ENCODE data around the gene RNF157. TPM values are rescaled to one million over a fixed set of nuclear protein-coding genes. Genes with fewer than 3 reads are reported as not detected.
A peak's percentile ranks its signal among the peaks of the same experiment; 100 is the strongest.

The RNF157 gene
- total and polyA plus RNA-seq, 9 of the 15 experiments (the other 6 are each of a cell fraction or from before 2014, with no cell fraction given) = 8.1 to 31.7 (median 20.8) TPM

DNA sequence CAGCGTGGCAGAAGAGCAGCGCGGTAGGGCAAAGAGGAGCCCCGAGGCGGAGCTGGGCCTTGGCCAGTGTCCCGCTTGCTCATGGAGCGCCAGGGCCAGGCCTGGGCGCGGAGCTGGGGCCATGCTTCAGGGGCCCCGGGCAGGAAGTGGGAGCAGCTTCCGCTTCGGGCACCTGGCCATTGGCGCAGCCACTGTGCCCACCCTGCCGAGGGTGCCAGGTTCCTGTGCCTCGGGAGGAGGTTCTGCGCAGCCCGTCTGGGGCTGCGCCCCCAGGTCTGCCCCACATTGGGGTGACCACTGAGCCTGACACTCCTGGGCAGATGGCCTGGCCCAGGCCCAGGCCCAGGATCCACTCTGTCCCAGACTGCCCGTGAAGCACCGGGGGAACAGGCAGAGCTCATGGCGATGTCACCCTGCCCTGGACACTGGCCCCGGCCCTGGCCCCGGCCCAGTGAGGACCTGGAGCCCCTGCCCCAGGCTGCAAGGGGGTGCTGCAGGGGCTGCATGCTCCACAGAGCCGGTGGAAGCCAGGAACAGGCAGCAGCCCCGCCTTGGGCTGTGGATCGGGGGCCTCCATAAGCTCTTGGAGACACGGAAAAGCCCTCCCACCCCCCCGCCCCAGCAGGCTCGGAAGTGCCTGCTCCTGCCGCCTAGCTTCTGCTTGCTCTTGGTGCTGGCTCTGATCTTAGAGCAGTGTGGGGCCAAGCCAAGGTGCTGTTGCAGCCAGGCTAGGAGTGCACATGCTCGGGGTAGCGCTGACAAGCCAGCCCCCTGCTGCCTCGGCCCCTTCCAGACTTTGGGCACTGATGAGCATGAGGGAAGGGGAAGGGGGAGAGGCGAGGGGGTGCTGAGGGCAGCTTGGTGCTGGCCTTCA lies 63.4 kb downstream of the RNF157 start:
- Histone ChIP-seq H2AFZ (ENCODE audit: low read depth, low read length) (no peak overlapping the region), H3K9ac (ENCODE audit: insufficient read depth in 1 of 2, low read depth in 2 of 2, low read length in 2 of 2) (no peak overlapping the region; a peak in 1 of 4 replicates), H3K9me3 (replicated peaks; ENCODE audit: control insufficient read depth, insufficient read depth, low read depth, low read length) (no peaks in the 10 kb centered on the region), H3K27ac (ENCODE audit: extremely low read depth, low read depth, low read length) (no peak overlapping the region), H3K36me3 (ENCODE audit: control insufficient read depth, insufficient read depth, low read length) (peaks cover 14% of the 10 kb centered on the region; the same call in 1 of the 3 replicates), H4K20me1 (replicated peaks; ENCODE audit: control insufficient read depth, insufficient read depth, low read length) (no peaks in the 10 kb centered on the region), H3K4me3 (no peak overlapping the region), H3K79me2 (ENCODE audit: control insufficient read depth, insufficient read depth, low read length) (peaks cover 6% of the 10 kb centered on the region; the same call in 1 of the 3 replicates), H3K27me3 (ENCODE audit: control insufficient read depth in 2 of 2, insufficient read depth in 2 of 2, low read length in 2 of 2) (no peaks in the 10 kb centered on the region), H3K9me1 (ENCODE audit: control insufficient read depth, insufficient read depth, low read length) (peaks cover 3% of the 10 kb centered on the region), H3K4me1 (replicated peaks in 1 of 2; ENCODE audit: control insufficient read depth in 2 of 2, insufficient read depth in 2 of 2, low read length in 2 of 2) (peaks cover 7 to 22% of the 10 kb centered on the region in 2 experiments), H3K4me2 (ENCODE audit: insufficient read depth, low read length) (no peak overlapping the region)
- ChIA-PET CTCF (ENCODE audit: low intra/inter-chr PET ratio) (no interaction called here), POLR2A (interaction anchor here (0.6 to 6.2 kb wide), 3 partner anchors 45 to 403 kb away, joined by 3 to 93 read pairs (median 3); no protein-coding TSS in a partner anchor)
- peak; percentile 31 for TF ChIP-seq POLR2G (IDR thresholded peaks at IDR 0.05; ENCODE audit: low read depth, low read length)
- no peak for TF ChIP-seq HDAC8 (tag; IDR thresholded peaks at IDR 0.05)
- TF ChIP-seq NCOR1 (IDR thresholded peaks at IDR 0.05) = no peak
- no peak for TF ChIP-seq KDM1A (IDR thresholded peaks at IDR 0.05)
- in situ Hi-C loops (cut with MboI) (no loop called here), intact Hi-C loops (cut with micrococcal nuclease) (no loop called here)
- 95% methylated on average over 28 of the region's 34 CpGs for WGBS (ENCODE audit: insufficient coverage, low coverage, missing lambda C conversion rate)
- FAIRE-seq = no peak
- no peak for DNase-seq (ENCODE audit: extremely low read depth in 1 of 4, low spot score in 3 of 4)
- no TSS peak for BruUV-seq (replicated peaks)
- ATAC-seq = no peak

DNA sequence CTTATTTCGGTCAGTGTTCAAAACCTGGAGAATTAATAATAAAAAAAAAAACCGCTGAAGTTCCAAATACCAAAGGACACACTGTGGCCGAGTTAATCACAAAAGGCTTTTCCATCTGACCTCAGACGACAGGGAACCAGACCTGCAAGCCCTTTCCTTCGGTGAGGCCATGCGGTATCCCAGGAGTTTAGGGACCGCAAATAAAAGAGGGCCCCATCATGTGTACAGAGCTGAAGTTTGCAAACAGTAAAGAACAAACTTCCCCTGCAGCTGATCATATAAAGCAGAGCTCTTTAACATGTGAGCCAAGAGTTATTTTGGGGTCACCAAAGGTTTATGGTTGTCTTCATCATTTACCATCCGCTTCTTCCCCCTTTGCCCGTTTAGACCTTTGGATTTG lies 66.3 kb downstream of the RNF157 start:
- in situ Hi-C loops (cut with MboI) (no loop called here), intact Hi-C loops (cut with micrococcal nuclease) (no loop called here)
- H4K20me1 ChIP-seq (replicated peaks; ENCODE audit: control insufficient read depth, insufficient read depth, low read length) = no peaks in the 10 kb centered on the region
- 76% methylated on average over 9 of the region's 9 CpGs for WGBS (ENCODE audit: insufficient coverage, low coverage, missing lambda C conversion rate)
- H3K27ac ChIP-seq (ENCODE audit: extremely low read depth, low read depth, low read length) = no peak overlapping the region
- no TSS peak for BruUV-seq (replicated peaks)
- no peaks in the 10 kb centered on the region for H3K9me3 ChIP-seq (replicated peaks; ENCODE audit: control insufficient read depth, insufficient read depth, low read depth, low read length)
- POLR2A ChIA-PET = interaction anchor here (0.6 to 1.6 kb wide), 5 partner anchors 8 to 224 kb away, joined by 3 to 4 read pairs (median 3); partner anchors contain the start of gene UBALD2
- H3K4me3 ChIP-seq = no peak overlapping the region
- peaks cover 1 to 7% of the 10 kb centered on the region in 2 experiments; a peak in 4 of 5 replicates for H3K4me1 ChIP-seq (replicated peaks in 1 of 2; ENCODE audit: control insufficient read depth in 2 of 2, insufficient read depth in 2 of 2, low read length in 2 of 2)
- no peak overlapping the region for H2AFZ ChIP-seq (ENCODE audit: low read depth, low read length)
- CTCF ChIA-PET (ENCODE audit: low intra/inter-chr PET ratio) = no interaction called here
- H3K27me3 ChIP-seq (ENCODE audit: control insufficient read depth in 2 of 2, insufficient read depth in 2 of 2, low read length in 2 of 2) = no peaks in the 10 kb centered on the region
- no peak for ATAC-seq
- peaks cover 18% of the 10 kb centered on the region; the same call in 1 of the 3 replicates for H3K36me3 ChIP-seq (ENCODE audit: control insufficient read depth, insufficient read depth, low read length)
- FAIRE-seq = no peak
- peaks cover under 1% of the 10 kb centered on the region; the same call in 1 of the 3 replicates for H3K79me2 ChIP-seq (ENCODE audit: control insufficient read depth, insufficient read depth, low read length)
- H3K9ac ChIP-seq (ENCODE audit: insufficient read depth in 1 of 2, low read depth in 2 of 2, low read length in 2 of 2) = no peak overlapping the region
- no peak for DNase-seq (ENCODE audit: extremely low read depth in 1 of 4, low spot score in 3 of 4)
- H3K4me2 ChIP-seq (ENCODE audit: insufficient read depth, low read length) = no peak overlapping the region
- H3K9me1 ChIP-seq (ENCODE audit: control insufficient read depth, insufficient read depth, low read length) = no peaks in the 10 kb centered on the region
- TF ChIP-seq SP1 (CRISPR knock-in tag; IDR thresholded peaks at IDR 0.05) (no peak), MCM7 (IDR thresholded peaks at IDR 0.05) (no peak), ERF (CRISPR knock-in tag; IDR thresholded peaks at IDR 0.05) (no peak), XRCC5 (IDR thresholded peaks at IDR 0.05; ENCODE audit: low read depth, low read length) (no peak), ZNF780A (CRISPR knock-in tag; IDR thresholded peaks at IDR 0.05) (no peak), NFIC (IDR thresholded peaks at IDR 0.05) (no peak), BRF1 (IDR thresholded peaks at IDR 0.05; ENCODE audit: borderline replicate concordance, extremely low read depth, insufficient read length) (no peak), NCOA4 (IDR thresholded peaks at IDR 0.05; ENCODE audit: partially characterized antibody) (no peak), TBL1XR1 (IDR thresholded peaks at IDR 0.05; ENCODE audit: low read length in 2 of 2) (no peak)
- TF ChIP-seq, protein P1, sequence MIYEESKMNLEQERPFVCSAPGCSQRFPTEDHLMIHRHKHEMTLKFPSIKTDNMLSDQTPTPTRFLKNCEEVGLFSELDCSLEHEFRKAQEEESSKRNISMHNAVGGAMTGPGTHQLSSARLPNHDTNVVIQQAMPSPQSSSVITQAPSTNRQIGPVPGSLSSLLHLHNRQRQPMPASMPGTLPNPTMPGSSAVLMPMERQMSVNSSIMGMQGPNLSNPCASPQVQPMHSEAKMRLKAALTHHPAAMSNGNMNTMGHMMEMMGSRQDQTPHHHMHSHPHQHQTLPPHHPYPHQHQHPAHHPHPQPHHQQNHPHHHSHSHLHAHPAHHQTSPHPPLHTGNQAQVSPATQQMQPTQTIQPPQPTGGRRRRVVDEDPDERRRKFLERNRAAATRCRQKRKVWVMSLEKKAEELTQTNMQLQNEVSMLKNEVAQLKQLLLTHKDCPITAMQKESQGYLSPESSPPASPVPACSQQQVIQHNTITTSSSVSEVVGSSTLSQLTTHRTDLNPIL (CRISPR knock-in tag; IDR thresholded peaks at IDR 0.05) = no peak
- TF ChIP-seq, protein P2, sequence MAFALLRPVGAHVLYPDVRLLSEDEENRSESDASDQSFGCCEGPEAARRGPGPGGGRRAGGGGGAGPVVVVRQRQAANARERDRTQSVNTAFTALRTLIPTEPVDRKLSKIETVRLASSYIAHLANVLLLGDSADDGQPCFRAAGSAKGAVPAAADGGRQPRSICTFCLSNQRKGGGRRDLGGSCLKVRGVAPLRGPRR (CRISPR knock-in tag; IDR thresholded peaks at IDR 0.05) = no peak
